ENCODE data around the gene PUSL1.

The PUSL1 gene

DNA sequence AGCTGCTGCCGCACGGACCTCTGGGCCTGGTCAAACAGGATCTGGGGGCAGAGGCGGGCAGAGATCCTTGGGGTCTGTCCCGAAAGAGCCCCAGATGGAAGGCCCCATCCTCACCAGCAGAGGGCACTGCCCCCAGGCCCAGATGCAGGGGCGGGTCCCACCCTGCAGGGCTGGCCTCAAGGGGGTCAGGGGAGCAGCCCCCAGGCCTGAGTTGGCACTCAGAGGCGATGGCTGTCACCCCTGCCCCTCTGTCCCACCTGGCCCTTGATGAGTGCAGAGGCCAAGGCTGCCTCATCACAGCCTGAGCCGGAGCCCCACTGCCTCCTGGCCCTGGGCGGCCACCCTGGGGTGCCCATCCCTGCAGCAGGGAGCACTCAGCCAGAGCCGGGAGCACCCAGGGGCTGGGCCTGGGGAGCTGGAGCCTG, 6.4 kb upstream of the PUSL1 start:
- ChIA-PET POLR2A (ENCODE audit: low non-redundant PET) (no interaction called here), CTCF (interaction anchor here (0.6 kb wide), 1 partner anchor 10 kb away, joined by 3 read pairs; no protein-coding TSS in a partner anchor)
- TF ChIP-seq, protein P1, sequence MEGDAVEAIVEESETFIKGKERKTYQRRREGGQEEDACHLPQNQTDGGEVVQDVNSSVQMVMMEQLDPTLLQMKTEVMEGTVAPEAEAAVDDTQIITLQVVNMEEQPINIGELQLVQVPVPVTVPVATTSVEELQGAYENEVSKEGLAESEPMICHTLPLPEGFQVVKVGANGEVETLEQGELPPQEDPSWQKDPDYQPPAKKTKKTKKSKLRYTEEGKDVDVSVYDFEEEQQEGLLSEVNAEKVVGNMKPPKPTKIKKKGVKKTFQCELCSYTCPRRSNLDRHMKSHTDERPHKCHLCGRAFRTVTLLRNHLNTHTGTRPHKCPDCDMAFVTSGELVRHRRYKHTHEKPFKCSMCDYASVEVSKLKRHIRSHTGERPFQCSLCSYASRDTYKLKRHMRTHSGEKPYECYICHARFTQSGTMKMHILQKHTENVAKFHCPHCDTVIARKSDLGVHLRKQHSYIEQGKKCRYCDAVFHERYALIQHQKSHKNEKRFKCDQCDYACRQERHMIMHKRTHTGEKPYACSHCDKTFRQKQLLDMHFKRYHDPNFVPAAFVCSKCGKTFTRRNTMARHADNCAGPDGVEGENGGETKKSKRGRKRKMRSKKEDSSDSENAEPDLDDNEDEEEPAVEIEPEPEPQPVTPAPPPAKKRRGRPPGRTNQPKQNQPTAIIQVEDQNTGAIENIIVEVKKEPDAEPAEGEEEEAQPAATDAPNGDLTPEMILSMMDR (conservative IDR thresholded peaks at IDR 0.05; ENCODE audit: low read depth) = peak; percentile 34
- DNase-seq (ENCODE audit: low spot score) = no peak
- peak overlapping the region; percentile 100 for H3K27ac ChIP-seq

DNA sequence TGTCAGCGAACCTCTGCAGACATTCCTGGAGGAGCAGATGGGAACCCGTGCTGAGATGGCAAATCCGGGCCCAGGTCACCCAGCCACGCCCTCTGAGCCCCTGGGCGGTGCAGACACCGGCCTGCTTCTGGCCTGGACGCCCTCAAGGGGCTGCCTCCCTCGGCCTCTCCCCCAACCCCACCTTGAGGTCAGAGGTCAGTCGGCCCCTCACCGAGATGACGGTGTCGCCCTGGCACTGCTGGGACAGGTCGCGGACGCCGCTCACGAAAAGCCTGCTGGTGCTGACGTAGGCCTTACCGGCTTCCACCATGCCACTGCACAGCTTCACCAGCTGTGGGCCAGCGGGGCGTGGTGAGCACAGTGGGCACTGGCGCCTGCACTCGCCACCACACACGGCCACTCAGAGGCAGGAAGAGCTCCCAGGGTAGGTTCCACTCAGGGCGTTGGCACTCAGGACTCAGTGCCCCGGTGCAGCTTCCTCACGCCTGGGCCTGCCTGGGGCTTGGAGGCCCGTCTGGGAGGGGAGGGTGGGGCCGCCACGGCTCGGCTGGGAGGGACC, 5.4 kb upstream of the PUSL1 start:
- DNase-seq (ENCODE audit: low spot score) = no peak
- H3K27ac ChIP-seq = peak overlapping the region; percentile 100
- POLR2A ChIA-PET (ENCODE audit: low non-redundant PET) = interaction anchor here (0.6 kb wide), 1 partner anchor 180 kb away, joined by 3 read pairs; no protein-coding TSS in a partner anchor
- CTCF ChIA-PET = no interaction called here
- TF ChIP-seq, protein P1 (conservative IDR thresholded peaks at IDR 0.05; ENCODE audit: low read depth) = no peak

DNA sequence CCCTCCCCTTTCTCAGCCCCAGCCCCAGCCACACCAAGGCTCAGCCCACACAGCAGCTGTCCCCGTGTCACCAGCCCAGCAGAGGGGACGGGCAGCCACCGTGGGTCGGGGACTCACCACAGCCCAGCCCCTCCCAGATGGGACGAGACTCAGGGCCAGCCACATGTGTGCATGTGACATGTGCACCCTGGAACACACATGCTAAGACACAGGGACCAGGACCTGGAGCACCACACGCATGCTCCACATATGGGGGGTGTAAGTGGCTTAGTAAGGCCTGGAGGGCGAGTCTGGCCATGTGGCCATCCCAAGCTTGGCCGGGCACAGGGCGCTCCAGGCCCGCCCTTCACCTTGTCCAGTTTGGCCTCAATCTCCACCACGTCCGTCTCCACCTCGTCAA, 4.7 kb upstream of the PUSL1 start:
- CTCF ChIA-PET = no interaction called here
- peak overlapping the region; percentile 100 for H3K27ac ChIP-seq
- TF ChIP-seq, protein P1 (conservative IDR thresholded peaks at IDR 0.05; ENCODE audit: low read depth) = no peak
- POLR2A ChIA-PET (ENCODE audit: low non-redundant PET) = no interaction called here
- no peak for DNase-seq (ENCODE audit: low spot score)

DNA sequence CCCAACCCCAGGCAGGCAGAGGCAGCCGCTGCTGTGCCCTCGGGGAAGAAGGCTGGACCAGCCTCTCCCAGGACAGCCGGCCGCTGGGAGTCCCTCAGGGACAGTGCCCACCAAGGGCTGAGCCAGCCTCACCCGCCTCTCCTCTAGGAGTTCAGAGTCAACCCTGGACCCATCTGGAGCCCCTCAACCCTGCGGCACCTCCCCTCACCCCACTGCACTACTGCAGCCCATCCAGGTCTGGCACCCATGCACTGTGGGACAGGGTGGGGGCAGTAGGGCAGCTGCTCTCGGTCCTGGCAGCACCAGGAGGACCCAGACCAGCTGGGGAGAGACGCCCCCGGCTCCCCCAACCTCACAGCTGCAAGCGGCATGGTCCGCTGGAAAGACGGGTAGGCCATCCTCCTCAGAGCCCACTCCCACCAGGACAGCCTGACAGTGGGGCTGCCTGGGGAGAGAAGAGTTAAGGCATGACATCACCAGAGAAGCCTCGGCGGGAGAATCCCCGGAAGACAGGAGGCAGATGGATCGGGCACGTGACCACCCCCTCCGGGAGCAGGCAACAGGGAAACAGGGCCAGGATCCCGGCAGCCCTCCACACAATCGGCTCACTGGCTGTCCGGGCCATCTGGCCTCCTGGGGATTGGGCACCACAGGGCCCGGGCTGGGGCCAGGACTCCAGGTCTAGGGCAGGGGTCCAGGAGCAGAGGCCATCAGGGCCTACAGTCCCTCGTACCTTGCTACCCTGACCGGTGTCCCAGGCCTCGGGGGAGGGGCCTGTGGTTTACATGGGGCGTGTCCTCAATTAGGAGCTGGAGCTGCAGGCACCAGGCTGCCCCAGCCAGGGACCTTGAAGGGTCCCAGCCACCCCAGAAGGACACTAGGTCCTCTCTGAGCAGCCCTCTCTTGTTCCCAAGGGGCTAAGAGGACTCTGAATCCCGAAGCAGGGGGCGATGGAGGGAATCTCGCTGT, 3.8 kb upstream of the PUSL1 start:
- TF ChIP-seq, protein P1 (conservative IDR thresholded peaks at IDR 0.05; ENCODE audit: low read depth) = no peak
- ChIA-PET CTCF (interaction anchor here (0.8 to 1.6 kb wide), 2 partner anchors 13 to 155 kb away, joined by 5 read pairs; no protein-coding TSS in a partner anchor), POLR2A (ENCODE audit: low non-redundant PET) (interaction anchor here (0.5 kb wide), 1 partner anchor 14 kb away, joined by 4 read pairs; no protein-coding TSS in a partner anchor)
- peak overlapping the region; percentile 100 for H3K27ac ChIP-seq
- peak; percentile 83 for DNase-seq (ENCODE audit: low spot score)

DNA sequence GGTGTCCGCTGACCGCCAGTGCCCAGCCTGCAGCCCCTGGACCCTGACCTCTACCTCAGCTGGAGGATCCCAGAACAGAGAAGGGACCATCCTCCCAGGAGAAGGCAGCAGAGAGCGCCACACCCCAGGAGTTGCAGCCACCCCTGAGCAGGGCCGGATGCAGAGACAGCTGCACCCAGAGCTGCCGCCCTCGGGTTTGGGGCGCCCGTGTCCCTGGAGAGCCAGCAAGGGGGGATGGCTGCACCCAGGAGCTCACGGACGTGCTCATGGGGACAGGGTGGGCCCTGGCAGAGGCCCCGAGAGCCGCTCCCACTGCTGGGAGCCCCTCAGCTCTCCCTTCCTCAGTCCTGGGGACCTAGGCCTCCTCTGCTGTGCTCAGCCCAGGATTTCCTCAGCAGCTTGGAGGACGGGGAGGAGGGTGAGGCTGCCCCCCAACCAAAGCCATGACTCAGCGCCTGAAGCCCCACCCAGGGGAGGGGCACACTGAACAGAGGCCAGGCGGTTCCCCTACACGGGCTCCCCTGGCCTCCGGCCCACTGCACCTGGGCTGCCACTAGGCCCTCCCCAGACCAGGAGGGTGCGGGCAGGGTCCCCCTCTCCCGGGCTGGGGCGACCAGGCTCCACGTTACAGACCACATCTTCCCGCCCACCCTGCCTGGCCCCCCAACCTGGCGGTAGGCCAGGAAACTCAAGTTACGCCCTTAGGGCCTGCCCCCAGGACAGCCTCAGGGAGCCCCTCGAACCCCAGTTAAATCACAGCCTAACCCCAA, 2.9 kb upstream of the PUSL1 start:
- peak overlapping the region; percentile 100 for H3K27ac ChIP-seq
- TF ChIP-seq, protein P1 (conservative IDR thresholded peaks at IDR 0.05; ENCODE audit: low read depth) = no peak
- peak; percentile 85 for DNase-seq (ENCODE audit: low spot score)
- ChIA-PET POLR2A (ENCODE audit: low non-redundant PET) (interaction anchor here (0.5 kb wide), 1 partner anchor 13 kb away, joined by 4 read pairs; no protein-coding TSS in a partner anchor), CTCF (interaction anchor here (1.6 kb wide), 1 partner anchor 14 kb away, joined by 5 read pairs; no protein-coding TSS in a partner anchor)

Measured in RWPE1 (cell line).